GM19099 (cell line): ENCODE data around the gene UTP15.

Experiments
- POLR2A ChIP-seq: IDR thresholded peaks from 3 replicates; pipeline ENCODE4 v1.6.1; 2011; ENCODE audit warnings: low read depth; ENCODE audit not compliant: insufficient read length; ENCODE audit errors: extremely low read depth

The UTP15 gene

DNA sequence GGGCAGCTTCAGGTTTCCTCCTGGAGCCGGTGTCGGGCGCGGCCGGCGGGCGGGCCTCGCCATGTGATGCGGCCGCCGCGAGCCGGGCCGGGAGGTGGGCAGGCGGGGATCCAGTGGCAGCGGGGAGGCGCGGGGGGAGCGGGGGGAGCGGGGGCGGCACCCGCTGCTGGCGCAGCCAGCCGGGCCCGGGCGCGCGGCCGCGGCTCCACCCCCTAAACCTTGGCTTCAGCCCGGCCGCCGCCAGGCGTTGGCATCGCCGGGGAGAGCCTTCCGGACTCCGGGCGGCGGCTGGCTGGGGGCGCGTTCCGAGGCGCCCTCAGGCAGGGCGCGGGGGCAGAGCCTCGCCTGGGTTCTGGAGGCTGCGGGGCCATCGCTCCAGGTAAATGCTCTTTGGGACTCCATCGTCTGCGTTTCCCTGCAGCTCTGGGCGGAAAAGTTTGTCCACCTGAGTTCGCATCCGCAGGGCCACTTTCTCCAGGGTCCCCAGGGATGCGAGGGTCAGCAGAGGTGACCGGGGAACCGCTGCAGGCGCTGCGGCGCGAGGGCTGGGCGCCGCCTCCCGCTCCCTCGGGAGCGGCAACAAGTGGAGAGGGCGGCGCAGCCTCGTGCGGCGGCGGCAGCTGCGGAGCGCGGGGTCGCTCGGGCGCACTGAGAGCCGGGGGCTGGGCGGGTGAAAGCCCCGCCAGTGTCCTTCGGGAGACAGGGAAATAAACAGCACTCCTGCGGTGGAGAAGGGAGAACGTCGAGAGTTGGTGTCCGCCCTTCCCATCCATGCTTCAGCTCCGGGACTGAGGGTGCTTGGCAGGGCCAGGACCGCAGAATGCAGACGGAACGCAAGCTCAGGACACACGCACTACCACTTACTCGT lies 60.6 kb downstream of the UTP15 start, which contains the start of gene ARHGEF28:
TSS of gene ARHGEF28 (plus strand) at position 253 of the 868 bp plus-strand sequence. CDS start 58,656 bp downstream, outside the sequence.
- TF ChIP-seq POLR2A = peak; percentile 41

DNA sequence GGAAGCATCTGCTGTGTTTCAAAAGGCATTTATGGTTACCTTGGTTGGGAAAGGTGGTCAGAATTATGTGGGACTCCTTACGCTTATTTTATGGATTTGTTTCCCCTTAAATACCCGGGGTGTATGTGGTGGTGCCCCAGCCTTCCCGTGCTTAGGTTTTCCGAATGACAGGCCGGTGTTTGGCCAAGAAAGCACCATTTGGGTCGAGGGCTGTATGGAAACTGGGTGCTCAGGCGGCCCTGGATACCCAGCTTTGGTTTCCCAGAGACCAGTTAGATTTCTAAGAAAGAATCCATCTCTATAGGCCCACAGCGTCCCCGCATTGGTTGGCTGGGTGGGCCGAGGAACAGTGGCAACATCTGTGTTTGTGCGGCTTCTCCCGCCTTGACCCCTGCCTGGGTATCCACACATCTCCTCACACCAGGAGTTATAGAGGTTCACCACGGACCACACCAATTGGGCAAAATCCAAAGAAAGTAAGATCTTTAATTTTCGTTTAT lies 61.3 kb downstream of the UTP15 start:
- TF ChIP-seq POLR2A = no peak

DNA sequence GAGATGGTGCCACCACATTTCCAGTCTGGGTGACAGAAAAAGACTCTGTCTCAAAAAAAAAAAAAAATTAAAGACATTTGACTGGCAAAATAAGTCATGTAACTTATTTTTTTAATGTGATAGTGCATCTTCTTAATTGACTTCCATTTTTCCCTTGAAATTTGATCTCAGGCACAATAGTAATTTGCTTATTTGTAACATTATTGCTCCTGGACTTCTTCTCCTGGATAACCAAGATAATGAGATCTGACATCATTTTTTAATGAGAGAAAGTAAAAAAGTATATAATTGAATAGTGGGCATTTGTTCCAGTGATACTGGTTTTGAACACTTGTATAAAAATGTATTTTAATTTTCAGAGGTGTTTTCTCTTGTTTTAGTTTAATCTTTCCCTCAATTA lies 63.9 kb downstream of the UTP15 start:
- no peak for TF ChIP-seq POLR2A

DNA sequence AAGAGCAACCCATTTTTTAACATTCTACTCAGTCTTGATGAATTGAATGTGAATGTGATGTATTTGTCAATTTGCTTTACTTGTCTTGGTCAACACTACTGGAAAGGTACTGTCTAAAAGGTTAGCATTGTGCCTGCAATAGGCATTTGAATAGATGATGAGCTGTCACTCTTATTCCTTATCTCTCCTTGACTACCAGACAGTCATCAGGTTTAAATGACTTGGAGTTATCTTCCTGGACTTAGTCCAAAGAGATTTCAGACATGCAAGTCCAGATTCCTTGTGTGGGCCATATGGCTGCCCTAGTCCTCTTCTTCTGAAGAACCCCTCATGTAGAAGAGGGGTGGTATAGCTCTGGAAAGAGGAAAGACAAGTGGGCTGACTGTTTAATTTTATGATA lies 65.2 kb downstream of the UTP15 start:
- no peak for TF ChIP-seq POLR2A

DNA sequence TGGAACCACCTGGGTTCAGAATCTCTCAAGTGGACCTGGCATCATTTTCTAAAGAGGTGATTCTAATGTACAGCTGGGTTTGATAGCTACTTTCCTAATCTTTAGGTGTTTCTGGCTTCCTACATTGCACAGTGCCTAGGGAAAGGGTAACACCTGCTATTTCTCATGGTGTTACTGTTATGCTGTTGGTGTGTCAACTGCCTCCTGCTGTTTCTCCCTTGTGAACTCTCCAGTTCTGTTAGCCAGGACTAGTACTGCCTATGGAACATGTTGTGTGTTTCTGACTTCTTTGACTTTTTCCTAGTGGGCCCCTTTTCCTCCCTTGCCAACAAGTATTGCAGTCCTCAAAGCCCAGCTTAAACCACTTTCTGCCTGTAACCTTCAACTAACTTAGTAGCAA lies 66.0 kb downstream of the UTP15 start:
- TF ChIP-seq POLR2A = no peak
